WTC11 (cell line): ENCODE data around the gene ADRB2. TPM values are rescaled to one million over a fixed set of nuclear protein-coding genes. Genes with fewer than 3 reads are reported as not detected.

ENCODE experiments used
- ATAC-seq: fragments of 200-7000 bp; cut with Tn5 transposase; 2 replicates; pipeline ENCODE4 v1.10.0; 2021; ENCODE audit warnings: mild to moderate bottlenecking, moderate library complexity
- CTCF ChIA-PET: fragments of 300-600 bp; sonication (Branson Sonifier 250); formaldehyde crosslinking; loops from one replicate; lab custom pipeline; 2021; ENCODE audit warnings: antibody characterized with exemption; lab: Charles Lee
- POLR2A ChIA-PET: fragments of 350-600 bp; sonication (Branson Sonifier 250); formaldehyde crosslinking; loops from one replicate; lab custom pipeline; 2021; ENCODE audit warnings: antibody characterized with exemption; lab: Charles Lee
- DNase-seq: peaks from one replicate; pipeline ENCODE4 v3.0.0; 2021; ENCODE audit warnings: low spot score
- H3K27ac Mint-ChIP-seq: 2 replicates; pipeline ENCODE4 v1.8.0; 2021; ENCODE audit warnings: mixed read lengths
- H3K27me3 Mint-ChIP-seq: 2 replicates; pipeline ENCODE4 v1.8.0; 2021; ENCODE audit warnings: low read depth, mild to moderate bottlenecking, moderate library complexity, mixed read lengths
- H3K36me3 Mint-ChIP-seq: 2 replicates; pipeline ENCODE4 v1.8.0; 2021; ENCODE audit warnings: mixed read lengths
- H3K4me1 Mint-ChIP-seq: 2 replicates; pipeline ENCODE4 v1.8.0; 2022; ENCODE audit warnings: mixed read lengths
- H3K4me3 Mint-ChIP-seq: 2 replicates; pipeline ENCODE4 v1.8.0; 2021; ENCODE audit warnings: mild to moderate bottlenecking, moderate library complexity, mixed read lengths
- H3K9me3 Mint-ChIP-seq: 2 replicates; pipeline ENCODE4 v1.8.0; 2021; ENCODE audit warnings: mixed read lengths
- CREM ChIP-seq: sonication (generic); formaldehyde crosslinking; IDR thresholded peaks from 2 replicates; pipeline ENCODE4 v1.8.1; 2022; ENCODE audit warnings: mild to moderate bottlenecking, missing genetic modification reagents, moderate library complexity
- MXD4 ChIP-seq: fragments of 250-450 bp; sonication (Bioruptor Pico); IDR thresholded peaks from 2 replicates; pipeline ENCODE4 v1.8.0; 2021; ENCODE audit warnings: mild to moderate bottlenecking, moderate library complexity, borderline replicate concordance
- NR1H2 ChIP-seq: sonication (generic); formaldehyde crosslinking; IDR thresholded peaks from 2 replicates; pipeline ENCODE4 v1.9.0; 2021; ENCODE audit warnings: mild to moderate bottlenecking, moderate library complexity, missing genetic modification reagents
- SMAD4 ChIP-seq: sonication (generic); formaldehyde crosslinking; IDR thresholded peaks from 2 replicates; pipeline ENCODE4 v1.8.0; 2022; ENCODE audit warnings: mild to moderate bottlenecking, missing genetic modification reagents
- SOX15 ChIP-seq: fragments of 250-450 bp; sonication (Bioruptor Pico); IDR thresholded peaks from 2 replicates; pipeline ENCODE4 v1.9.0; 2021; ENCODE audit warnings: mild to moderate bottlenecking
- ZNF138 ChIP-seq: sonication (generic); formaldehyde crosslinking; conservative IDR thresholded peaks from 2 replicates; pipeline ENCODE4 v1.8.1; 2022; ENCODE audit warnings: mild to moderate bottlenecking, moderate library complexity, missing genetic modification reagents
- ZNF396 ChIP-seq: fragments of 250-450 bp; sonication (Bioruptor Pico); IDR thresholded peaks from 2 replicates; pipeline ENCODE4 v1.8.0; 2021; ENCODE audit warnings: mild to moderate bottlenecking, moderate library complexity, borderline replicate concordance
- ZNF671 ChIP-seq: fragments of 250-450 bp; sonication (Bioruptor Pico); IDR thresholded peaks from 2 replicates; pipeline ENCODE4 v1.8.0; 2021; ENCODE audit warnings: mild to moderate bottlenecking
- total RNA-seq: library from RNA; stranded (reverse); gene quantifications from 3 replicates; pipeline ENCODE4 v1.2.3, GENCODE V29; 2021
- TF ChIP-seq, protein P1 (sequence below): fragments of 250-450 bp; sonication (Bioruptor Pico); IDR thresholded peaks from 2 replicates; pipeline ENCODE4 v2.1.2; 2022; ENCODE audit warnings: mild to moderate bottlenecking, moderate library complexity
- TF ChIP-seq, protein P2 (sequence below): sonication (generic); formaldehyde crosslinking; IDR thresholded peaks from 2 replicates; pipeline ENCODE4 v1.8.0; 2022; ENCODE audit warnings: mild to moderate bottlenecking, missing genetic modification reagents
- TF ChIP-seq, protein P3 (sequence below): sonication (generic); formaldehyde crosslinking; IDR thresholded peaks from 2 replicates; pipeline ENCODE4 v1.8.1; 2022; ENCODE audit warnings: mild to moderate bottlenecking, moderate library complexity, missing genetic modification reagents
- TF ChIP-seq, protein P4 (sequence below): sonication (generic); formaldehyde crosslinking; IDR thresholded peaks from 2 replicates; pipeline ENCODE4 v1.8.1; 2023; ENCODE audit warnings: mild to moderate bottlenecking, missing genetic modification reagents, moderate library complexity
- TF ChIP-seq, protein P5 (sequence below): sonication (generic); formaldehyde crosslinking; IDR thresholded peaks from 2 replicates; pipeline ENCODE4 v1.8.1; 2023; ENCODE audit warnings: mild to moderate bottlenecking, moderate library complexity, missing genetic modification reagents
- TF ChIP-seq, protein P6 (sequence below): sonication (generic); formaldehyde crosslinking; IDR thresholded peaks from 2 replicates; pipeline ENCODE4 v1.8.0; 2022; ENCODE audit warnings: mild to moderate bottlenecking, missing genetic modification reagents
- TF ChIP-seq, protein P7 (sequence below): sonication (generic); formaldehyde crosslinking; IDR thresholded peaks from 2 replicates; pipeline ENCODE4 v1.8.0; 2023; ENCODE audit warnings: mild to moderate bottlenecking, missing genetic modification reagents
- TF ChIP-seq, protein P8 (sequence below): fragments of 250-450 bp; sonication (Bioruptor Pico); conservative IDR thresholded peaks from 2 replicates; pipeline ENCODE4 v1.9.0; 2021; ENCODE audit warnings: mild to moderate bottlenecking
- TF ChIP-seq, protein P9 (sequence below): sonication (generic); formaldehyde crosslinking; IDR thresholded peaks from 2 replicates; pipeline ENCODE4 v1.8.1; 2022; ENCODE audit warnings: mild to moderate bottlenecking, missing genetic modification reagents, moderate library complexity, borderline replicate concordance

ADRB2 gene
- total RNA-seq, 1 experiment from 2014 or later: 1.2 TPM

DNA sequence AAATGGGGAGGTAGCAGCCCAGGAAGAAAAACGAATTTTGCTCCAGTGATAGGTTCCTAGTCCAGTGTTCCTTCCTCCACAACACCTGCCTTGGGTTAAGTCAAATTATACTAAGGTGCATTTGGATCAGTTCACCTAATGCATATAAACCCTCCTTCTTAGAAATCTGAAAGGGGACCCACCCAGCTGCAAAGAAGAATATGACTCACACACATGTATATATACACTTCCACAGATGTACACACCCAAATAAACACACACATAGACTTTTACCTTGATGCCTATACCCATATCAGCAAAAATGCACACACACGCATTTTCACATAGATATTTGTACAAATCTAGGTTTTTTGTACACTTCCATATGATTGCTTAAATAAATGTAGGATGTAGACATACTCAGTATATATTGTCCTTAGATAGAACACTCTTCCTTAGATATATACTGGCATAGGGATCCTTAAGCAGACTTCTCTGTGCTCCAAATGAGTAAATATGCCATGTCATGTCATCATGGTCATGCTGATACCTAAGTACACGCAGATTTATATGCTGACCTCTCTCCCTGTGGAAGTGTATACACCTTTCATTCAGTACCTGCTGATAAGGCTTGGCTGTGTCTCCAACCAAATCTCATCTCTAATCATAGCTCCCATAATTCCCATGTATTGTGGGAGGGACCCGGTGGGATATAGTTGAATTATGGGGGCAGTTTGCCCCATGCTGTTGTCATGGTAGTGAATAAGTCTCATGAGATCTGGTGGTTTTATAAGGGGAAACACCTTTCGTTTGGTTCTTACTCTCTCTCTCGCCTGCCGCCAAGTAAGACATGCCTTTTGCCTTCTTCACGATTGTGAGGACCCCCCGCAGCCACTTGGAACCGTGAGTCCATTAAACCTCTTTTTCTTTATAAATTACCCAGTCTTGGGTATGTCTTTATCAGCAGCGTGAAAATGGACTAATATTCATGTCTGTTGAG is 10.2 kb downstream of the ADRB2 start:
- ATAC-seq (no peak), DNase-seq (no peak)
- Mint-ChIP-seq H3K27ac (no peak overlapping the region), H3K9me3 (no peaks in the 10 kb centered on the region), H3K4me1 (peaks cover 13% of the 10 kb centered on the region), H3K4me3 (no peak overlapping the region), H3K27me3 (no peaks in the 10 kb centered on the region), H3K36me3 (no peaks in the 10 kb centered on the region)
- TF ChIP-seq CREM (CRISPR knock-in tag): no peak
- TF ChIP-seq, protein P1, sequence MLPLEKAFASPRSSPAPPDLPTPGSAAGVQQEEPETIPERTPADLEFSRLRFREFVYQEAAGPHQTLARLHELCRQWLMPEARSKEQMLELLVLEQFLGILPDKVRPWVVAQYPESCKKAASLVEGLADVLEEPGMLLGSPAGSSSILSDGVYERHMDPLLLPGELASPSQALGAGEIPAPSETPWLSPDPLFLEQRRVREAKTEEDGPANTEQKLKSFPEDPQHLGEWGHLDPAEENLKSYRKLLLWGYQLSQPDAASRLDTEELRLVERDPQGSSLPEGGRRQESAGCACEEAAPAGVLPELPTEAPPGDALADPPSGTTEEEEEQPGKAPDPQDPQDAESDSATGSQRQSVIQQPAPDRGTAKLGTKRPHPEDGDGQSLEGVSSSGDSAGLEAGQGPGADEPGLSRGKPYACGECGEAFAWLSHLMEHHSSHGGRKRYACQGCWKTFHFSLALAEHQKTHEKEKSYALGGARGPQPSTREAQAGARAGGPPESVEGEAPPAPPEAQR (CRISPR knock-in tag): no peak
- POLR2A ChIA-PET: no interaction called here
- CTCF ChIA-PET: interaction anchor here (1.2 kb wide), 1 partner anchor 16 kb away, joined by 4 read pairs; no protein-coding TSS in a partner anchor

DNA sequence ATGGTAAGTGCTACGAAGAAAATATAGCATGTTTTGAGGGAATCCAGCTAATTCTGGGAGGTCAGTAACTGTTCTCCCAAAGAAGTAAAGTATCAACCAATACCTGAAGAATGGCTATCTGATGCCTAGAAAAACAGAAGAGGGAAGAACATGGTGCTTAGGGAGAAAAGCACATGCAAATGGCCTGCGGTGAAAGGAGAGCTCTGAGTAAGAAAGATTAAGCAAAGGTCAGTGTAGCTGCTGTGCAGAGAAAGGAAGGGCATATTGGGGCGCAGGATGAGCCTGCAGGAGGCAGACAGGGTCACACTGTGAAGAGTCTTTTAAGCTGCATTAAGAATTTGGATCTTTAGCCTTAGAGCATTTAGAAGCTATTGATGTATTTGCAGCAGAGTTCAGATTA is 11.0 kb downstream of the ADRB2 start:
- no peak for DNase-seq
- H3K4me1 Mint-ChIP-seq: peaks cover 6% of the 10 kb centered on the region
- H3K36me3 Mint-ChIP-seq: no peaks in the 10 kb centered on the region
- no peak overlapping the region for H3K27ac Mint-ChIP-seq
- no peaks in the 10 kb centered on the region for H3K9me3 Mint-ChIP-seq
- CTCF ChIA-PET: interaction anchor here (1.1 to 1.6 kb wide), 3 partner anchors 17 to 278 kb away, joined by 3 to 4 read pairs (median 4); no protein-coding TSS in a partner anchor
- no peak overlapping the region for H3K4me3 Mint-ChIP-seq
- ATAC-seq: no peak
- no peaks in the 10 kb centered on the region for H3K27me3 Mint-ChIP-seq
- POLR2A ChIA-PET: no interaction called here
- TF ChIP-seq MXD4 (CRISPR knock-in tag): no peak
- TF ChIP-seq, protein P2, sequence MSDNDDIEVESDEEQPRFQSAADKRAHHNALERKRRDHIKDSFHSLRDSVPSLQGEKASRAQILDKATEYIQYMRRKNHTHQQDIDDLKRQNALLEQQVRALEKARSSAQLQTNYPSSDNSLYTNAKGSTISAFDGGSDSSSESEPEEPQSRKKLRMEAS (CRISPR knock-in tag): no peak
- TF ChIP-seq ZNF671: no peak
- TF ChIP-seq, protein P3, sequence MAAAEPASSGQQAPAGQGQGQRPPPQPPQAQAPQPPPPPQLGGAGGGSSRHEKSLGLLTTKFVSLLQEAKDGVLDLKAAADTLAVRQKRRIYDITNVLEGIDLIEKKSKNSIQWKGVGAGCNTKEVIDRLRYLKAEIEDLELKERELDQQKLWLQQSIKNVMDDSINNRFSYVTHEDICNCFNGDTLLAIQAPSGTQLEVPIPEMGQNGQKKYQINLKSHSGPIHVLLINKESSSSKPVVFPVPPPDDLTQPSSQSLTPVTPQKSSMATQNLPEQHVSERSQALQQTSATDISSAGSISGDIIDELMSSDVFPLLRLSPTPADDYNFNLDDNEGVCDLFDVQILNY (CRISPR knock-in tag): no peak
- TF ChIP-seq ZNF396 (CRISPR knock-in tag): no peak
- no peak for TF ChIP-seq NR1H2 (CRISPR knock-in tag)
- TF ChIP-seq, protein P4, sequence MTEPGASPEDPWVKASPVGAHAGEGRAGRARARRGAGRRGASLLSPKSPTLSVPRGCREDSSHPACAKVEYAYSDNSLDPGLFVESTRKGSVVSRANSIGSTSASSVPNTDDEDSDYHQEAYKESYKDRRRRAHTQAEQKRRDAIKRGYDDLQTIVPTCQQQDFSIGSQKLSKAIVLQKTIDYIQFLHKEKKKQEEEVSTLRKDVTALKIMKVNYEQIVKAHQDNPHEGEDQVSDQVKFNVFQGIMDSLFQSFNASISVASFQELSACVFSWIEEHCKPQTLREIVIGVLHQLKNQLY (CRISPR knock-in tag): no peak
- TF ChIP-seq, protein P5, sequence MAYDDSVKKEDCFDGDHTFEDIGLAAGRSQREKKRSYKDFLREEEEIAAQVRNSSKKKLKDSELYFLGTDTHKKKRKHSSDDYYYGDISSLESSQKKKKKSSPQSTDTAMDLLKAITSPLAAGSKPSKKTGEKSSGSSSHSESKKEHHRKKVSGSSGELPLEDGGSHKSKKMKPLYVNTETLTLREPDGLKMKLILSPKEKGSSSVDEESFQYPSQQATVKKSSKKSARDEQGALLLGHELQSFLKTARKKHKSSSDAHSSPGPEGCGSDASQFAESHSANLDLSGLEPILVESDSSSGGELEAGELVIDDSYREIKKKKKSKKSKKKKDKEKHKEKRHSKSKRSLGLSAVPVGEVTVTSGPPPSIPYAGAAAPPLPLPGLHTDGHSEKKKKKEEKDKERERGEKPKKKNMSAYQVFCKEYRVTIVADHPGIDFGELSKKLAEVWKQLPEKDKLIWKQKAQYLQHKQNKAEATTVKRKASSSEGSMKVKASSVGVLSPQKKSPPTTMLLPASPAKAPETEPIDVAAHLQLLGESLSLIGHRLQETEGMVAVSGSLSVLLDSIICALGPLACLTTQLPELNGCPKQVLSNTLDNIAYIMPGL (CRISPR knock-in tag): no peak
- TF ChIP-seq SMAD4 (CRISPR knock-in tag): no peak
- TF ChIP-seq SOX15: no peak
- no peak for TF ChIP-seq ZNF138
- TF ChIP-seq, protein P6, sequence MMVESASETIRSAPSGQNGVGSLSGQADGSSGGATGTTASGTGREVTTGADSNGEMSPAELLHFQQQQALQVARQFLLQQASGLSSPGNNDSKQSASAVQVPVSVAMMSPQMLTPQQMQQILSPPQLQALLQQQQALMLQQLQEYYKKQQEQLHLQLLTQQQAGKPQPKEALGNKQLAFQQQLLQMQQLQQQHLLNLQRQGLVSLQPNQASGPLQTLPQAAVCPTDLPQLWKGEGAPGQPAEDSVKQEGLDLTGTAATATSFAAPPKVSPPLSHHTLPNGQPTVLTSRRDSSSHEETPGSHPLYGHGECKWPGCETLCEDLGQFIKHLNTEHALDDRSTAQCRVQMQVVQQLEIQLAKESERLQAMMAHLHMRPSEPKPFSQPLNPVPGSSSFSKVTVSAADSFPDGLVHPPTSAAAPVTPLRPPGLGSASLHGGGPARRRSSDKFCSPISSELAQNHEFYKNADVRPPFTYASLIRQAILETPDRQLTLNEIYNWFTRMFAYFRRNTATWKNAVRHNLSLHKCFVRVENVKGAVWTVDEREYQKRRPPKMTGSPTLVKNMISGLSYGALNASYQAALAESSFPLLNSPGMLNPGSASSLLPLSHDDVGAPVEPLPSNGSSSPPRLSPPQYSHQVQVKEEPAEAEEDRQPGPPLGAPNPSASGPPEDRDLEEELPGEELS: no peak
- TF ChIP-seq, protein P7, sequence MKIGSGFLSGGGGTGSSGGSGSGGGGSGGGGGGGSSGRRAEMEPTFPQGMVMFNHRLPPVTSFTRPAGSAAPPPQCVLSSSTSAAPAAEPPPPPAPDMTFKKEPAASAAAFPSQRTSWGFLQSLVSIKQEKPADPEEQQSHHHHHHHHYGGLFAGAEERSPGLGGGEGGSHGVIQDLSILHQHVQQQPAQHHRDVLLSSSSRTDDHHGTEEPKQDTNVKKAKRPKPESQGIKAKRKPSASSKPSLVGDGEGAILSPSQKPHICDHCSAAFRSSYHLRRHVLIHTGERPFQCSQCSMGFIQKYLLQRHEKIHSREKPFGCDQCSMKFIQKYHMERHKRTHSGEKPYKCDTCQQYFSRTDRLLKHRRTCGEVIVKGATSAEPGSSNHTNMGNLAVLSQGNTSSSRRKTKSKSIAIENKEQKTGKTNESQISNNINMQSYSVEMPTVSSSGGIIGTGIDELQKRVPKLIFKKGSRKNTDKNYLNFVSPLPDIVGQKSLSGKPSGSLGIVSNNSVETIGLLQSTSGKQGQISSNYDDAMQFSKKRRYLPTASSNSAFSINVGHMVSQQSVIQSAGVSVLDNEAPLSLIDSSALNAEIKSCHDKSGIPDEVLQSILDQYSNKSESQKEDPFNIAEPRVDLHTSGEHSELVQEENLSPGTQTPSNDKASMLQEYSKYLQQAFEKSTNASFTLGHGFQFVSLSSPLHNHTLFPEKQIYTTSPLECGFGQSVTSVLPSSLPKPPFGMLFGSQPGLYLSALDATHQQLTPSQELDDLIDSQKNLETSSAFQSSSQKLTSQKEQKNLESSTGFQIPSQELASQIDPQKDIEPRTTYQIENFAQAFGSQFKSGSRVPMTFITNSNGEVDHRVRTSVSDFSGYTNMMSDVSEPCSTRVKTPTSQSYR (CRISPR knock-in tag): no peak
- TF ChIP-seq, protein P8, sequence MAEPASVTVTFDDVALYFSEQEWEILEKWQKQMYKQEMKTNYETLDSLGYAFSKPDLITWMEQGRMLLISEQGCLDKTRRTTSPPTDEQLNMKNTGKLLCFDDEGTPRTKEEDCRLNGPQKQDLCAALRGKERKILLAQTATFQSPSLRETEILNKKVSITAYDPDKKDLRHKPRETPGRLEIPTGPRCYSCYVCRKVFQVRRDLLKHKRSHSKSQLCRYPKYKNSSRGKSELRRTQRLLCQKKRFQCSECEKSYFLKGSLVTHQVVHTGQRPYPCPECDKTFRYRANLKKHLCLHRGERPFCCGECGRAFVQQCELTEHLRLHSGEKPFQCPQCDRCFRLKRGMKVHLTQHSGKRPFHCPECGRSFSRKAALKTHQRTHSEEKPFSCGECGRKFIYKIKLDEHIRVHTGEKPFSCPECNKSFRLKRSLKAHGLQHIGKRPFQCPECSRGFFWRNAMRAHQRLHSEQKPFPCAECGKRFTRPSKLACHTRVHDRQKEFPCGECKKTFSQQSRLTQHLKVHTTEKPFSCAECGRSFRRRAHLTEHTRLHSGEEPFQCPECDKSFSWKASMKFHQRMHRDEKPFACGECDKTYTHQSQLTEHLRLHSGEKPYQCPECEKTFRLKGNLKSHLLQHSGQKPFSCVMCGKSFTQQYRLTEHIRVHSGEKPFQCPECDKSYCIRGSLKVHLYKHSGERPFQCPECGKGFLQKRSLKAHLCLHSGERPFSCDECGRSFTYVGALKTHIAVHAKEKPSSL (CRISPR knock-in tag): no peak
- TF ChIP-seq, protein P9, sequence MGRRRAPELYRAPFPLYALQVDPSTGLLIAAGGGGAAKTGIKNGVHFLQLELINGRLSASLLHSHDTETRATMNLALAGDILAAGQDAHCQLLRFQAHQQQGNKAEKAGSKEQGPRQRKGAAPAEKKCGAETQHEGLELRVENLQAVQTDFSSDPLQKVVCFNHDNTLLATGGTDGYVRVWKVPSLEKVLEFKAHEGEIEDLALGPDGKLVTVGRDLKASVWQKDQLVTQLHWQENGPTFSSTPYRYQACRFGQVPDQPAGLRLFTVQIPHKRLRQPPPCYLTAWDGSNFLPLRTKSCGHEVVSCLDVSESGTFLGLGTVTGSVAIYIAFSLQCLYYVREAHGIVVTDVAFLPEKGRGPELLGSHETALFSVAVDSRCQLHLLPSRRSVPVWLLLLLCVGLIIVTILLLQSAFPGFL: no peak
